WERI-Rb-1 (cell line): ENCODE measurements around the gene KRTCAP2.
"Not testable (repeated sequence)": the region's sequence is repeated elsewhere in the genome, so short reads cannot be mapped to it uniquely, and the experiment has no call there.

Experiments used
- DNase-seq: peaks from one replicate; pipeline ENCODE4 v3.0.0-alpha.2; 2020
- H3K27ac ChIP-seq: fragments of 250-450 bp; sonication (Bioruptor Pico); 2 replicates; pipeline ENCODE4 v1.5.1; 2020; ENCODE audit warnings: mild to moderate bottlenecking, moderate library complexity
- H3K27me3 ChIP-seq: fragments of 250-450 bp; sonication (Bioruptor Pico); 2 replicates; pipeline ENCODE4 v1.5.1; 2021; ENCODE audit warnings: mild to moderate bottlenecking, low read depth, moderate library complexity; ENCODE audit not compliant: insufficient read depth, severe bottlenecking
- H3K36me3 ChIP-seq: fragments of 250-450 bp; sonication (Bioruptor Pico); 2 replicates; pipeline ENCODE4 v1.5.1; 2020; ENCODE audit warnings: mild to moderate bottlenecking, moderate library complexity
- H3K4me3 ChIP-seq: 2 replicates; pipeline ENCODE4 v1.5.1; 2011; ENCODE audit warnings: low read depth, mild to moderate bottlenecking, control low read depth, low read length
- H3K9me3 ChIP-seq: fragments of 250-450 bp; sonication (Bioruptor Pico); 2 replicates; pipeline ENCODE4 v1.5.1; 2021; ENCODE audit warnings: mild to moderate bottlenecking, moderate library complexity; ENCODE audit not compliant: severe bottlenecking
- TF ChIP-seq, protein P1 (sequence below): IDR thresholded peaks from 2 replicates; pipeline ENCODE4 v1.5.1; 2011; ENCODE audit warnings: low read depth, mild to moderate bottlenecking, control low read depth, inconsistent platforms, low read length

KRTCAP2 gene

DNA sequence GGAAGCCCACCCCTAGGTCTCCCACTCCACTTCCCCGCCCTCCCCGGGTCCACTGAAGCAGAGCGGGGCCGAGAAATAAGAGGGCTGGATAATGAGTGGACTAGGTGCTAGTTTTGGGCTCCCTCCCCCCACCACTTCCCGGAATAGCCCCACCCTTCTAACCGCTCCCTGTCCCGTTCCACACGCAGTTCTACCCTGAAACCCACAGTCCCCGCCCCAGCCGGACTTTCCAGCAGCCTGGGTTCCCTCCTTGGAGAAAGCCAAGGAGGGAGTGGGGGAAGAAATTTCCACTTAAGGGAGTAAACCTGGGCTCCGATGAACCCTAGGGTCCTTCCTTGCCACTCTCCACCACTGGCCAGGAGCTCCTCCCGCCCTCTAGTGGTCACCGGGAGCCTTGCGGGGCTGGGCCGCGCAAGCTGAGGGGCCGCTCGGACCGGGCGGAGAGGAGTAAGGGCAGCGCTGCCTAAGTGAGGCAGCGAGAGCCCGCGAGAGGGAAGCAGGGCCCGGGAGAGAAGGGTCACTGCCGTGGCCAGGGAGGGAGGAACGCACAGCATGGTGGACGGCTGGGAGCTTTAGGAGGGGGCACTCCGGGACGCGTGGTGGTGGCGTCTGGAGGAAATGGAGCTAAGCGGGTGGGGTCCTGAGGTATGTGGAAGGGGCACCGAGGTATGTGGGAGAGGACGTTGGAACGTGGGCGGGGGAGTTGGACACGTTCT lies 20.3 kb upstream of the KRTCAP2 start:
- H3K9me3 ChIP-seq, result no peaks in the 10 kb centered on the region
- H3K36me3 ChIP-seq, result peaks cover 32% of the 10 kb centered on the region
- peak overlapping the region; percentile 40 for H3K4me3 ChIP-seq
- peak overlapping the region; percentile 88 for H3K27ac ChIP-seq
- no peaks in the 10 kb centered on the region for H3K27me3 ChIP-seq
- TF ChIP-seq, protein P1, sequence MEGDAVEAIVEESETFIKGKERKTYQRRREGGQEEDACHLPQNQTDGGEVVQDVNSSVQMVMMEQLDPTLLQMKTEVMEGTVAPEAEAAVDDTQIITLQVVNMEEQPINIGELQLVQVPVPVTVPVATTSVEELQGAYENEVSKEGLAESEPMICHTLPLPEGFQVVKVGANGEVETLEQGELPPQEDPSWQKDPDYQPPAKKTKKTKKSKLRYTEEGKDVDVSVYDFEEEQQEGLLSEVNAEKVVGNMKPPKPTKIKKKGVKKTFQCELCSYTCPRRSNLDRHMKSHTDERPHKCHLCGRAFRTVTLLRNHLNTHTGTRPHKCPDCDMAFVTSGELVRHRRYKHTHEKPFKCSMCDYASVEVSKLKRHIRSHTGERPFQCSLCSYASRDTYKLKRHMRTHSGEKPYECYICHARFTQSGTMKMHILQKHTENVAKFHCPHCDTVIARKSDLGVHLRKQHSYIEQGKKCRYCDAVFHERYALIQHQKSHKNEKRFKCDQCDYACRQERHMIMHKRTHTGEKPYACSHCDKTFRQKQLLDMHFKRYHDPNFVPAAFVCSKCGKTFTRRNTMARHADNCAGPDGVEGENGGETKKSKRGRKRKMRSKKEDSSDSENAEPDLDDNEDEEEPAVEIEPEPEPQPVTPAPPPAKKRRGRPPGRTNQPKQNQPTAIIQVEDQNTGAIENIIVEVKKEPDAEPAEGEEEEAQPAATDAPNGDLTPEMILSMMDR, result peak; percentile 100
- DNase-seq, result peak; percentile 99

GRCh38 chr1:155192346-155193274 lies 19.5 kb upstream of the KRTCAP2 start:
- peak overlapping the region; percentile 88 for H3K27ac ChIP-seq
- H3K36me3 ChIP-seq, result peaks cover 24% of the 10 kb centered on the region
- DNase-seq, result peak; percentile 66
- no peaks in the 10 kb centered on the region for H3K27me3 ChIP-seq
- TF ChIP-seq, protein P1, result no peak
- H3K4me3 ChIP-seq, result peak overlapping the region; percentile 40
- no peaks in the 10 kb centered on the region for H3K9me3 ChIP-seq

- DNase-seq, result peak; percentile 36
- Histone ChIP-seq H3K4me3 (no peak overlapping the region), H3K27me3 (no peaks in the 10 kb centered on the region), H3K9me3 (no peaks in the 10 kb centered on the region), H3K36me3 (peaks cover 17% of the 10 kb centered on the region), H3K27ac (0 out of 2 replicates have a peak overlapping the region, but pooled peaks have one; percentile 39)
- TF ChIP-seq, protein P1, result no peak
These were observed 18.8 kb upstream of the KRTCAP2 start for GRCh38 chr1:155191904-155192303.

GRCh38 chr1:155189926-155190325 lies 16.8 kb upstream of the KRTCAP2 start:
- not testable (repeated sequence) for H3K4me3 ChIP-seq, DNase-seq, H3K27me3 ChIP-seq, H3K9me3 ChIP-seq, H3K27ac ChIP-seq, H3K36me3 ChIP-seq

DNA sequence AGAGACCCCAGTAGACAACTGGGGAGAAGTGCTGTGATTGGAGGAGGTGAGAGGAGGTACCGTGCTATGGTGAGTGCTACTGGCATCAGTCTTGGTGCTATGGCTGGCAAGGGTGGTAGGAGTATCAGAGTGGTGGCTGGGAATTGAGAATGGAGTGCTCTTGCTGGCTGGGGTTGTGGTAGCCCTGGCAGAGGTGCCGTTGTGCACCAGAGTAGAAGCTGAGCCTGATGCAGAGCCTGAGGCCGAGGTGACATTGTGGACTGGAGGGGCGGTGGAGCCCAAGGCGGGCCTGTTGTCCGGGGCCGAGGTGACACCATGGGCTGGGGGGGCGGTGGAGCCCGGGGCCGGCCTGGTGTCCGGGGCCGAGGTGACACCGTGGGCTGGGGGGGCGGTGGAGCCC lies 15.2 kb upstream of the KRTCAP2 start:
- no peak overlapping the region for H3K4me3 ChIP-seq
- H3K27ac ChIP-seq, result no peak overlapping the region
- no peaks in the 10 kb centered on the region for H3K36me3 ChIP-seq
- no peak for DNase-seq
- TF ChIP-seq, protein P1, result no peak
- H3K9me3 ChIP-seq, result no peaks in the 10 kb centered on the region
- H3K27me3 ChIP-seq, result no peaks in the 10 kb centered on the region

- Histone ChIP-seq H3K36me3 (no peaks in the 10 kb centered on the region), H3K27ac (no peak overlapping the region), H3K4me3 (no peak overlapping the region), H3K27me3 (no peaks in the 10 kb centered on the region), H3K9me3 (no peaks in the 10 kb centered on the region)
- TF ChIP-seq, protein P1, result no peak
- no peak for DNase-seq
These were observed 14.4 kb upstream of the KRTCAP2 start for GRCh38 chr1:155187456-155187891.
